A549 treated with RU486 at 1 μM for 4 hours (cell line): ENCODE data around the gene SNW1. TPM values are rescaled to one million over a fixed set of nuclear protein-coding genes. Genes with fewer than 3 reads are reported as not detected.

ENCODE experiments used
- total RNA-seq: library from RNA; stranded (reverse); fragments of 200-300 nt; extraction: Qiagen RNA extraction; gene quantifications from 5 replicates; pipeline ENCODE4 v1.2.3, GENCODE V29; 2022; ENCODE audit warnings: low read depth

The SNW1 gene
- total RNA-seq, result 68.2 to 88.7 TPM (median 73.4 TPM) in 5 replicates

DNA sequence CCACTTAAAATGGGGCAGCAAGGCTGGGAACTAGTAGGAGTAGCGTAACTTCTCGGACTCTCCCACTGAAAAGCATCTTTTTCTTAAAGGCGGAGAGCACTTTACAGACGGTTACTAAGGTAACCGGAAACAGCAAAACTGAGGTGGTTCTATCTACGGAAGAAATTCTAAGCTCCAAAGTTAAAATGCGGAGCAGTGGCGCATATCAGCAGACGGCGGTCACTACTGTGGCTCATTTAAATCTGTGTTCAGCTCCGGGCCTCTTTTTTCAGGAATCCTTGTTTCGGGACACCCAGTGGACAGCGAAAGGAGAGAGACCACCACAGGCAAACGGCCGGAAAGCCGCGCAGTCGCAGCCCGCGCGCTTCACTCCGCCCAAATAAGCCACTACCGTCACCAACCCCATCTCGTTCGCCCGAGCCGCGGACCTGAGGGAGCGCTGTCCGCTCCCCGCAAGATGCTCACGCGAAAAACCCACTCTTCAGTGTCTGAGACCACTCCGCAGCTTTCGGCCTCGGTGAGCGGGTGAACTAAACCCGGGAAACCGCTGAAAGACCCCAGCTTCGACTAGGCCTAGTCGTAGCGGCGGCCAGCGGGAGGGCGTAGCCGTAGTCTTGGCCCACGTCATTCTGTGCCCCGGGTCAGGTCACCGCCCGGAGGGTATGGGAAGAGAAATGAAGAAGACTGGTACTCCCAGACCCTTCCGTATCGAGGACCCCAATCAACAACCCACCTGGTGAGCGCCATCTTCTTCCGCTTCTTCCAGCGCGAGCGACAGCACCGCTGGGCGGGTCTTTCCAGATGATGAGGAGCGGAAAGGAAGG lies at the start of gene SNW1:
Gene SNW1, minus strand, starts transcription at position 776 of the 824 bp plus-strand sequence. Its CDS starts 29 bp downstream, at position 747.

DNA sequence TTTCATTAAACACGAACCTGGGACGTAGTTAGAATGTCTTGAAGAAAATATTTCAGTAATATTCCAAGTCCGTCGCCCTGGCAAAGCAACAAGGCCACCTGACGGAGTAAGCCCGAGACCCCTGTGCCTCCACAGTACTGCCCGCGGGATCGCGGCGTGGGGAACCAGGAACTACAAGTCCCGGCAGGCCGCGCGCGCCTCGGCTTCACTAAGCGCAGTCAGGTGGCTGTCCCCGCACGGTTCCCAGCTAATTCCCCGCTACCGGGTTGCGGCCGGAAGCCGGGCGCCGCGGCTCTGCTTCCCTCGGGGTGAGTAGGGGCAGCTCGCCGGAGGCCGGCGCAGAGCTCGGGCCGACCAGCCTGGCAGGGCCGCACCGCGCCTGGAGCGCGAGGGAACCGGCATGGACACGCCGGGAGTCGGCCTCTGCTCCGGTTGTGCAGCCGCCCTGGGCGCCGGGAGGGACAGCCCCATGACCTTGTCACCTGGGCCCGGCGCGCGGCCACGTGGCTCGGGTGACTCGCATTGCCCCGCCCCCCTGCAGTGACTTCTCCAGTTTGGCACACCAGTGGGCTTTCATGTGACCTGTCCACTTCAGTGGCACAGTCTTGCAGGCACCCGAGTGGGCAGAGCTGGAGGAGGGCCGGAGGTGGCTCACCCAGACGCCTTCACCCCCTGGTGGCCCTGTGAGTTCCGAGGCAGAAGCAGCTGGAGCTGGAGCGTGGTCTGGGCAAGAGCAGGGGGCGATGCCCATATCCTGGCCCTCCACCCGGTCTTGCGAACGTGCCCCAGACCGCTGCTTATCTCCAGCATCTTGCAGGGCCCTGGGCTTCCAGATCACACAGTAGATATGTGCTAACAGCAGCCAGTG lies 39.1 kb upstream of the SNW1 start, which contains the start of gene ADCK1:
Gene ADCK1, plus strand, starts transcription at position 247 of the 868 bp plus-strand sequence. CDS start 18,870 bp downstream, outside the sequence.

DNA sequence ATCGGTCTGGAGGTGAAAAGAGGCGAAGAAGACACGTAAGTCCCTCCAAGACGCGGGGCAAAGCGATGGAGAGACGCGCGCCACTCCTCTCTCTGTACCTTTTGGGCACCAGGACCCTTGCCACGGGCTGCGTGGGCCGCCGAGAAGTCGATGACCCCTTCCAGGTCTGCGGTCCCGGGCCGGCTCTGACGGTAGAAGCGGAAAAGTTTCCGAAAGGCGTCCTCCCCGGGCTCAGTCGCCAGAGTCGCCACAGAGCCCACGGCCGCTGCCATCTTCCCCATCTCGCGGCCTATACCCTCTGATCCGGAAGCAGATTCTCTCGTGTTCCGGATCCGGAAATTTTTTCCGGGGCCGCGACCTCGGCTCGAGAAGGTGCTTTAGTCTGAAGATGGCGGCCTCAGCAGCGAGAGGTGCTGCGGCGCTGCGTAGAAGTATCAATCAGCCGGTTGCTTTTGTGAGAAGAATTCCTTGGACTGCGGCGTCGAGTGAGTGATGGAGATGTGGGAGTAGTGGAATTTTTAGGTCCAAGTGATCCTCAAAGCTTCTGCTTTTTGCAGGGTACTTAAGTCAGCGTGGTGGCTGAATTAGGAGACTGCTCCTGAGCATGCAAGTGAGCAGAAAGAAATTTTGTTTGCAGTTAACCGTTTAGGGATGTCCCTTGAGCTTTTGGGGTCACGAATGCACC lies 53.1 kb downstream of the SNW1 start, which contains the start of the genes ALKBH1 and SLIRP:
Gene ALKBH1, minus strand, starts transcription at position 300 of the 685 bp plus-strand sequence. Its CDS starts 19 bp downstream, at position 281.
Gene SLIRP, plus strand, starts transcription at position 380 of the 685 bp plus-strand sequence. Its CDS starts 9 bp downstream, at position 389.

Other genes with a start within 250 kb of the SNW1 start
- 23.6 to 31.9 TPM (median 27.5 TPM) in 5 replicates for gene SPTLC2, start 144.5 kb downstream of the SNW1 start, total RNA-seq
- 13.8 to 17.4 TPM (median 16.1 TPM) in 5 replicates for gene ALKBH1, start 53.1 kb downstream of the SNW1 start, total RNA-seq
- 401 to 517 TPM (median 411 TPM) in 5 replicates for gene SLIRP, start 53.1 kb downstream of the SNW1 start, total RNA-seq
- gene ADCK1, start 39.0 kb upstream of the SNW1 start, total RNA-seq, result 5.4 to 6.8 TPM (median 5.7 TPM) in 5 replicates